Umbilical cord (tissue), 1 donor: Measurements from ENCODE around the gene KIAA1143. TPM values are rescaled to one million over a fixed set of nuclear protein-coding genes. Genes with fewer than 3 reads are reported as not detected.

Source experiments
- total RNA-seq: library from RNA; depleted of rRNA; stranded (reverse); fragments of >200 nt; gene quantifications from one replicate; pipeline ENCODE4 v1.2.3, GENCODE V29; 2014; ENCODE audit warnings: low replicate concordance; ENCODE audit not compliant: insufficient read depth

The KIAA1143 gene
- total RNA-seq, 1 donor from 2014 or later, result 26.7 TPM

Other genes with a start within 250 kb of the KIAA1143 start
- 6.7 TPM for gene ZKSCAN7, start 206.4 kb downstream of the KIAA1143 start, total RNA-seq
- gene ZNF660, start 176.7 kb downstream of the KIAA1143 start, total RNA-seq, result 19.0 TPM
- 38.3 TPM for gene ZNF197, start 136.6 kb downstream of the KIAA1143 start, total RNA-seq
- gene ZNF35, start 112.9 kb downstream of the KIAA1143 start, total RNA-seq, result 13.0 TPM
- gene ZNF502, start 49.0 kb downstream of the KIAA1143 start, total RNA-seq, result 14.0 TPM
- 14.0 TPM for gene ZNF501, start 32.0 kb downstream of the KIAA1143 start, total RNA-seq
- gene KIF15, start 175 bp upstream of the KIAA1143 start, total RNA-seq, result 5.3 TPM
- gene TMEM42, start 100.3 kb upstream of the KIAA1143 start, total RNA-seq, result 24.8 TPM
- gene TGM4, start 113.0 kb upstream of the KIAA1143 start, total RNA-seq, result 3.1 TPM
- 53.7 TPM for gene ZDHHC3, start 214.6 kb upstream of the KIAA1143 start, total RNA-seq
- 15.2 TPM for gene EXOSC7, start 214.6 kb upstream of the KIAA1143 start, total RNA-seq